Small intestine (tissue), 7 donors: ENCODE results near the gene TMED7. TPM values are rescaled to one million over a fixed set of nuclear protein-coding genes. Genes with fewer than 3 reads are reported as not detected.
A peak's percentile ranks its signal among the peaks of the same experiment; 100 is the strongest.

Experiments used
- DNase-seq, 2 donors: peaks; one replicate each; pipeline versions ENCODE4 v3.0.0 to v3.0.0-alpha.2; 2013
- FAIRE-seq: peaks from 2 replicates; lab custom pipeline; 2012; peaks lifted over from hg19 to GRCh38; lab: Jason Lieb, UNC
- H3K27ac ChIP-seq, 3 donors: one replicate each; pipeline ENCODE4 v1.5.1; 2013; ENCODE audit warnings: low read length in 2 of 3, mild to moderate bottlenecking in 2 of 3, control low read depth in 1 of 3, inconsistent platforms in 1 of 3, low read depth in 1 of 3, moderate library complexity in 1 of 3
- H3K27me3 ChIP-seq, 3 donors: one replicate each; pipeline ENCODE4 v1.6.1; 2013; ENCODE audit warnings: low read length in 3 of 3, inconsistent platforms in 1 of 3; ENCODE audit not compliant: control insufficient read depth in 3 of 3, insufficient read depth in 3 of 3
- H3K36me3 ChIP-seq, 3 donors: one replicate each; pipeline ENCODE4 v1.6.1; 2013; ENCODE audit warnings: low read length in 3 of 3, inconsistent platforms in 1 of 3, low read depth in 1 of 3, mild to moderate bottlenecking in 1 of 3, moderate library complexity in 1 of 3; ENCODE audit not compliant: control insufficient read depth in 3 of 3, insufficient read depth in 2 of 3
- H3K4me1 ChIP-seq, 3 donors: one replicate each; pipeline ENCODE4 v1.6.1; 2013; ENCODE audit warnings: low read length in 2 of 3, inconsistent platforms in 1 of 3, low read depth in 1 of 3, mild to moderate bottlenecking in 1 of 3, moderate library complexity in 1 of 3; ENCODE audit not compliant: control insufficient read depth in 3 of 3, insufficient read depth in 2 of 3
- H3K4me3 ChIP-seq, 3 donors: one replicate each; pipeline ENCODE4 v1.5.1; 2013; ENCODE audit warnings: low read length in 3 of 3, control low read depth in 1 of 3, inconsistent platforms in 1 of 3, low read depth in 1 of 3, mild to moderate bottlenecking in 1 of 3, moderate library complexity in 1 of 3
- H3K9me3 ChIP-seq, 2 donors: one replicate each; pipeline ENCODE4 v1.6.1; 2013; ENCODE audit warnings: low read depth in 1 of 2, low read length in 1 of 2; ENCODE audit not compliant: control insufficient read depth in 2 of 2, insufficient read depth in 1 of 2
- WGBS, 3 donors: extraction: QIAGEN DNeasy Blood & Tissue Kit; methylation state at CpG; one replicate each; pipeline ENCODE4 v1.1.7; 2013; 5-methylcytosine and 5-hydroxymethylcytosine counted together
- polyA plus RNA-seq, 4 donors: library from polyadenylated mRNA; stranded (reverse) in 3 of 4; unstranded in 1 of 4; fragments of 200-250 nt in 3 of 4; fragments of 120-200 nt in 1 of 4; gene quantifications; one replicate each; pipeline versions ENCODE4 v1.2.1 to v1.2.3, GENCODE V29; 2013
- donor health status: healthy with polysubstance abuse.
- donor health status: control.
- donor health status: control.
- donor health status: Bipolar disorder and iron deficiency.
- donor health status: healthy.

TMED7 gene
- polyA plus RNA-seq, 4 donors, result 12.7 to 128 (median 25.7) TPM

DNA sequence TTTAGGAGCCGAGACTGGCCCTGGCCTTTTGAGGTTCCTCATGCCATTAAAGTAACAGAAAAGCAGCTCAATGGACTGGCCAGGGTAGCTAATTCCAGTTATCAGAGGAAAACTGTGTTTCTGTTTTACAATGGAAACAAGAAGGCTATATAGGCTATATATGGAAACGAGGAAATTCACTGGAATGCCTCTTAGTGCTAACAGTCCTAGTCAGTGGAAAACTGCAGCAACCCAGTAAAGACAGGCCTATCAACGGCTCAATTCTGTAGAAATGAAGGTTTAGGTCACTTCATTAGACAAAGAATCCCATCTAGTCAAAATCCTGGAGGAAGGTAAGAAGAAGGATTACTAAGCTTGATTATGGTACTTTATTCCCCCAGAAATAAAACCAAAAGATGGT is 20.4 kb downstream of the TMED7 start:
- 88 to 93% (median 91%) methylated on average over 3 of the region's 3 CpGs for WGBS, 3 donors
- FAIRE-seq, result no peak

DNA sequence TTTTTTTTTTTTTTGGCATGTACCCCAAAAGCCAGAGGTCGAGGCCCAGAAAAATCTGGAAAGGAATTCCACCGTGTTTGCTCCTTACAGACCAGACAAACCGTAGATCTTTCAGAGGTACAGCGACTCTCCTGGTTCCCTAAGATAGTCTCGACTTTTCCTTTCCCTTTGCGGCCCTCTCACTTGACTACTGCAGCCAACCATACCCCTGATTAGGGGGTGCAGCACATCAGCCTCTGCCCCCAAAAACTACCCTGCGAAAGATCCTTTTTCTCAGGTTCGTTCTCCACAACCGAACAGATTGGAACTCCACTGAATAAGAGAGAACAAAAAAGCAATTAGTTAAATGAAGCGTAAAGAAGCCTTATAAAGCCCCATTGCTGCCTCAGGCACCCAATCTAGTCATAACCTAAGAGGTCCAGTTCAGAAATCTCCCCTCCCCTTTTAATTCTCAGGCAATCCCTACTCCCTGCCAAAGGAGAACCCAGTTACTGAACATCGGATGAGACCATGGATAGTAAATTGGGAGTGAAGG is 23.2 kb downstream of the TMED7 start:
- DNase-seq, result no peak
- H3K9me3 ChIP-seq, result no peaks in the 10 kb centered on the region
- H3K27me3 ChIP-seq, result no peaks in the 10 kb centered on the region
- peak overlapping the region in 2 of 3 donors; percentile 65 to 86 for H3K4me3 ChIP-seq
- FAIRE-seq, result no peak
- H3K4me1 ChIP-seq, result no peaks in the 10 kb centered on the region
- H3K27ac ChIP-seq, result peak overlapping the region in 2 of 3 donors; percentile 13 to 96
- WGBS, 3 donors, result 45 to 48% (median 47%) methylated on average over 11 of the region's 11 CpGs
- no peaks in the 10 kb centered on the region for H3K36me3 ChIP-seq

More for the DNA sequence above, 20.4 kb downstream of the TMED7 start:
- Histone ChIP-seq H3K36me3 (no peaks in the 10 kb centered on the region), H3K4me1 (peaks cover 0 to 2% (median 0%) of the 10 kb centered on the region in 3 donors), H3K27ac (no peak overlapping the region), H3K4me3 (no peak overlapping the region), H3K9me3 (no peaks in the 10 kb centered on the region), H3K27me3 (no peaks in the 10 kb centered on the region)
- DNase-seq, result no peak

DNA sequence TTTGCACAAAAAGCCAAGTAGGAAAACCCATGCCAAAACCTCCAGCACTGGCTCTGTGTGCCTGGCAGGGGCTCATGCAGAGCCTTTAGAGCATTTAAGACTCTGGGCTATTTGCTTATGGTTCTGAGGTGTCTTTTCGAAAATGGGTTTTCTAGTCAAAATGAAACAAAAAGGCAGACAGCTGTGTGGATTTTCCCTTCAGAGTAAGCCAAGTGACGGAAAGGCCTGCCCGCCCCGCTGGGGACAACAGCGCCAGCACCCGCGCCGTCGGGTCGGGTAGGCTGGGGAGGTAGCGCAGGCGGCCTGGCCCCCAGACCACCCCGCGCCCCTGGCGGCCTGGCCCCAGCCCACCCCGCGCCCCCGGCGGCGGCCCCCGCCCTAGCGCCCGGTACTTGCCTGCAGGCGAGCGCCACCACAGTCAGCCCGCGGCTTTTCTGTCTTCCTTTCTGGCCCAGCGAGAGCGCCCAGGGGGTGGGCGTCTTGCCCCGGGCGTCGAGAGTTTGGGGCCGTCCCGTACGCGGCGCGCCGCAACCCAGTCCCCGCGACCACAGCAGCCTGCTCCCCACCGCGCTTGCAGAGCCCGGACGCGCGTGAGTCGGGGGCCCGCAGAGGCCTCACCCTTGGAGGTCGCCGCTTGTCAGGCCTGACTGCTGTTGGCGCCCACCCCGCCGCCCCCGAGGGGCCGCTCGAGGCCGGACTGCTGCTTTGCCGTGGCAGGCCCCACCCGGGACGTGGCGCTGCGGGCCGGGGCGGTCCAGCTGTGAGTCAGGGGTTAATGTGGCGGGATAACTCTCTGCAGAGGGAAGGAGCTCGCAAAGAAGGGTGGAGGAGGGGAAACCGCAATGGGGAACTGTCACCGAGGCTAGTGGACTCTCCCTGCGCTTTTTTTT is 23.9 kb downstream of the TMED7 start, which contains the start of gene TICAM2:
TICAM2 (minus strand) TSS at position 779 of the 890 bp plus-strand sequence. CDS start 21,223 bp downstream, outside the sequence.
- no peaks in the 10 kb centered on the region for H3K9me3 ChIP-seq
- no peak for FAIRE-seq
- no peaks in the 10 kb centered on the region for H3K4me1 ChIP-seq
- peak; percentile 63 to 64 for DNase-seq
- H3K4me3 ChIP-seq, result peak within 1 kb of the TSS; percentile 65 to 86 (median 78)
- H3K36me3 ChIP-seq, result no peaks in the 10 kb centered on the region
- H3K27me3 ChIP-seq, result no peaks in the 10 kb centered on the region
- H3K27ac ChIP-seq, result peak within 1 kb of the TSS; percentile 59 to 96 (median 73)
- WGBS, 3 donors, result 0% methylated on average over 55 to 71 of the region's 71 CpGs

DNA sequence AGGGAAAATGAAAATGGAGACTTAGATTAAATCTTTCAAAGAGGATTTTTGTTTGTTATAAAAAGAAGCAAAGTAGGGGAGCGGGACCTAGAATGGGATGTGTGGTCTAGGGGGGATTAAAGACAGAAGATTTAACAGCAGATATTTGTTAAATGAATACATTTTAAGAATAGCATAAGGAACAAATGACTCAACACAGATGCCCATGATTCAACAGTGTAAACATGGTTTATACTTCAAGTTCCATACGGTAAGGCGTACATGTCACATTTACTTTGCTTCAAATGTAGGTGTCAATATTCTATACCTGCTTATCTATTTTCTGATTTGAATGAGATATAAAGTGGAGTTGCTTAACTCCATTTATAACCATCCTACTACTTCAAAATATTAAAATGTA is 25.1 kb downstream of the TMED7 start:
- 82 to 85% (median 83%) methylated on average over 3 of the region's 3 CpGs for WGBS, 3 donors
- Histone ChIP-seq H3K27me3 (no peaks in the 10 kb centered on the region), H3K4me3 (no peak overlapping the region), H3K9me3 (no peaks in the 10 kb centered on the region), H3K36me3 (no peaks in the 10 kb centered on the region), H3K4me1 (no peaks in the 10 kb centered on the region), H3K27ac (no peak overlapping the region)
- no peak for FAIRE-seq
- DNase-seq, result no peak

DNA sequence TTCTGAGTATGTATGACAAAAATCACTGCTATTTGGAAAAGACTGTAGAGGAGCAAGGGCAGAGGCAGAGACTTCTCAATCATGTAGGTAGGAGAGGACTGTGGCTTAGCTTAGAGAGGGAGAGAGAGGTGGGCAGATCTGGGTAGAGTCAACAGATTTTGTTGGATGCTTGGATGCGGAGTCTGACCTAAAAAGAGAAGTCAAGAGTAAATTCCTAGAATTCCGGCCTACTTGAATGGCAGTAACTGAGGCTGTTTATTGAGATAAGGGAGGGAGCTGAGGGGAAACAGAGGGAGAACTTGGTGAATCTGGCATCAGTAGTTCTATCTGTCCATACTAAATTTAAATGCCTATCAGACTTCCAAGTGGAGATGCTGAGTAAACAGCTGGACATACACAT is 25.9 kb downstream of the TMED7 start:
- FAIRE-seq (no peak), DNase-seq (no peak)
- Histone ChIP-seq H3K9me3 (no peaks in the 10 kb centered on the region), H3K27me3 (no peaks in the 10 kb centered on the region), H3K36me3 (no peaks in the 10 kb centered on the region), H3K27ac (peak overlapping the region in 1 of 3 donors; percentile 25), H3K4me1 (no peaks in the 10 kb centered on the region), H3K4me3 (no peak overlapping the region)
- 66 to 90% (median 88%) methylated on average over 2 of the region's 2 CpGs for WGBS, 3 donors

DNA sequence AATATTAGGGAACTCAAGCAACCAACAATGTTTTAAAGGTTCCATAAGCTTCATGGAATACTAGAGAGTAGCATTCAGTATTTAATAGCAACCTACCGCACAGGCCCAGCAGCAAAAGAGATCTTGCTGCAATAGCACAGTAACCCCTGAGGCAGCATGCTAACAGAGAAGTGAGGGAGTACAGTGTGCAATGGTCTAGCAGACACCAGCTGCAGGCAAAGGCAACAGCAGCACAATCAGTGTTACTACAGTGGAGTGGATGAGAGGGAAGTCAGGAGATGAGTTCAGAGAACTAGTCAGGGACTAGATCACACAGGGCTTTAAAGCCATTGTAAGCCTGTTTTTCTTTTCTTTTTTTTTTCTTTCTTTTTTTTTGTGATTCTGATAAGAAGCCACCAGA is 26.3 kb downstream of the TMED7 start:
- Histone ChIP-seq H3K27ac (no peak overlapping the region), H3K4me1 (no peaks in the 10 kb centered on the region), H3K4me3 (no peak overlapping the region), H3K36me3 (no peaks in the 10 kb centered on the region), H3K9me3 (no peaks in the 10 kb centered on the region), H3K27me3 (no peaks in the 10 kb centered on the region)
- DNase-seq, result peak; percentile 6 to 8
- WGBS, 3 donors, result 80 to 86% (median 81%) methylated on average over 1 of the region's 1 CpG
- no peak for FAIRE-seq

DNA sequence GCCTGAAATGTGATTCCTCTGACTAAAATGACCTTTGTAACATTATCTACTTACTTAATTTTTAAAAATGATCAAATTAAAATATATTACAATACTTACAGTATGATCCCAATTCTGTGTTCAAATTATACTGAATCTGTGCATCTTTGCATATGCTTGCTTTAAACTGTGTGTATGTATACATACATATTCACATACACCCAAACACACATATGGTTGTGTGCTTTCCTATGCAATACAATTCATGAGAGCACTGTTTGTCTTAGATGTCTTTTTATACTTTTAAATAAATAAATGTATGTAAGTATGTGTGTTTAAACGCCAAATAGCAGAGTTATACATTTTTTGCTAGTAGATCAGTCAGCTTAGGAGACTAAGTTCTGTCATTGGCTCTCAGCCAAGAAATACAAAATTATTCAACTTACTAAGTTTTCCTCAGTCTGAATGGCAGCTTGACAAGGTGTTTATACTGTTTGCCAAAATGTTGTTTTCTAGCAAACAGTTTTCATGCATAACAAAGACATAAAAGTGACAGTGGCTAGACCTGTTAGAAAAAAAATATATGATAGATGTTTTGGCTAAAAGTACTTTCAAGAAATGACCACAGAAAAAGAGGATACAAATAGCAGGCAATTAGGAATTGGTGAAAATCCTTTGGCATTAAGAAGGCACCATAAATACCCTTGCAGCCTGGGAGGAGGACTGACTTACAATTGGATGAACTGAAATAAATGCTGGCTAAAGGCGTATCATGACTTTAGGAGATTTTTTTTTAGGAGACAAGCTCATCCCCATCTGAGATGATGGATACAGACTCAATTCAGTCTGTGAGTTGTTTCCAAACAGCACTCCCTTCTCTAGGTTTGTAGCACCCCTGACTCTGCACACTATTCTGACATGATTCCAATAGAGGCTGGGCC is 31.4 kb downstream of the TMED7 start:
- Histone ChIP-seq H3K36me3 (no peaks in the 10 kb centered on the region), H3K27me3 (no peaks in the 10 kb centered on the region), H3K4me3 (no peak overlapping the region), H3K9me3 (no peaks in the 10 kb centered on the region), H3K27ac (no peak overlapping the region), H3K4me1 (no peaks in the 10 kb centered on the region)
- 81 to 91% (median 87%) methylated on average over 2 of the region's 2 CpGs for WGBS, 3 donors
- FAIRE-seq, result no peak
- no peak for DNase-seq

DNA sequence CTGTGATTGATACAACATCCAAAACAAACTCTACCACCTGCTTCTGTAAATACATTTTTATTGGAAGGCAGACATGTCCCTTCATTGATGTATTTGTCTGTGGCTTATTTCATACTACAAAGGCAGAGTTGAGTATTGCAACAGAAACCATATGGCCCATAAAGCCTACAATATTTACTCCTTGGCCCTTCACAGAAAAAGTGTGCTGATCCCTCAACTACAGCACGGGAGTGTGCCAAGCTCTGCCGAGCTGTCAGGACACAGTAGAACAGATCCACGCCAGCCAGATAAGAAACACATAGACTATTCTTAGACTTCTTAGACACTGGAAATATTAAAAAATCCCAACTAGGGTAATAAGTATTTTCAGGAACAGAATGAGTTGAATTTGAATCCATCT is 36.8 kb downstream of the TMED7 start:
- Histone ChIP-seq H3K4me1 (no peaks in the 10 kb centered on the region), H3K9me3 (no peaks in the 10 kb centered on the region), H3K36me3 (no peaks in the 10 kb centered on the region), H3K27ac (no peak overlapping the region), H3K4me3 (no peak overlapping the region), H3K27me3 (no peaks in the 10 kb centered on the region)
- no peak for FAIRE-seq
- WGBS, 3 donors, result 78 to 85% (median 82%) methylated on average over 3 of the region's 3 CpGs
- DNase-seq, result no peak
